GM19239 (cell line): ENCODE measurements around the gene PRKG1.
"Not testable (repeated sequence)": the region's sequence is repeated elsewhere in the genome, so short reads cannot be mapped to it uniquely, and the experiment has no call there.

Source experiments
- DNase-seq: peaks from one replicate; pipeline ENCODE4 v3.0.0; 2011; ENCODE audit warnings: low spot score; ENCODE audit not compliant: insufficient read length
- FAIRE-seq: peaks from 2 replicates; lab custom pipeline; 2011; peaks lifted over from hg19 to GRCh38; lab: Jason Lieb, UNC

The PRKG1 gene

DNA sequence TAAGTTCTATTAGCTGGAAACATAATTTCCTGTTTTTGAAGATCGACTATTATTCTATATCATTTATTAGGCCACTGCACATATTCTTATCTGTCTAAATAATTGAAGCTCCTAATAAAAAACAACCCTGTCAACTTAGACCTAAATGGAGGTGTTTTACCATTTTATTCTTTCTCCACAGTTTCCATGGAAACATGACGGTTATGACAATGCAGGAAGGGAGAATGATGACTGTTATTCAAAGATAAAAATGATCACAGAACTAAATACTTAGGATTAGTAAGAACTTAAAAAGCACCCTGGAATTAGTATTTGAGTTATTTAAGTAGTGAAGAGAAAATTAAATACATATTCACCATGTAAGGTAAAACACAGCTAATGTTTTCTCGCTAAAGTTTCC, 1119.9 kb downstream of the PRKG1 start:
- no peak for DNase-seq

GRCh38 chr10:52194716-52195115, 1120.4 kb downstream of the PRKG1 start:
- no peak for DNase-seq
- FAIRE-seq, result no peak

More for the DNA sequence above, 1119.9 kb downstream of the PRKG1 start:
- no peak for FAIRE-seq

DNA sequence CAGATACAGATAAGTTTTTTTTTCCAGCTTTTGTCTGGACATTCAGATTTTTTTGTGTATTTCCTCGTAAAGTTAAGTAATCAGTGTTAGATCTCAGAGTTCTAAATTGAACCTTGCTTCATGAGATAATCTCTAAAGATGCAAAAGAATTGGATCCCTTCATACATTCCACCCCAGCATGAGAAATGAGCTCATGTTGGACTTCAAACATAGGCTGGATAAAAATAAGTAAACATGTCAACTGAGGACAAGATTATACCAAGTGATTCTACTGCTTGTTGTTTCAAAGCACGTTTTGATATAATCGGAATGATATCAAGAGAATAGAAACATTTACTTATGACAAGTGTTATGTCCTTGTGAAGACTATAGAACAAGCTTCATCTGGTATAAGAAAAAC, 1122.8 kb downstream of the PRKG1 start:
- FAIRE-seq, result no peak
- no peak for DNase-seq

- no peak for FAIRE-seq
- DNase-seq, result no peak
These were observed 1124.3 kb downstream of the PRKG1 start for GRCh38 chr10:52198540-52198939.

DNA sequence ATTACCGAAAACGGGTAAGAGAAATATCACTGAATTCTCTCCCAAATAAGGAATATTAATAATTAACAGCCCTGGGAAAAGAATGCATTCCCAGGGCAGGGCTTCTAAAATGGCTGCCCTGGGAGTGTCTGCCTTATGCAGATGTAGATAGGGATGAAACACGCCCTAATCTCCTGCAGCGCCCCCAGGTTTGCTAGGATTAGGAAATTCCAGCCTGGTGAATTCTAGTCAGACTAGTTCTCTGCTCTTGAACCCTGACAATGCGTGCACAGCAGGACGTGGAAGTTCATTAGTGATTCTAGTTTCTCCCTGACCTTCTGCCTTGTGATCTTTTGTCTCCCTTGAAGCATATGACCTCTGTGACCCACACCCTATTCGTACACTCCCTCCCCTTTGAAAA, 1130.6 kb downstream of the PRKG1 start:
- not testable (repeated sequence) for FAIRE-seq, DNase-seq

DNA sequence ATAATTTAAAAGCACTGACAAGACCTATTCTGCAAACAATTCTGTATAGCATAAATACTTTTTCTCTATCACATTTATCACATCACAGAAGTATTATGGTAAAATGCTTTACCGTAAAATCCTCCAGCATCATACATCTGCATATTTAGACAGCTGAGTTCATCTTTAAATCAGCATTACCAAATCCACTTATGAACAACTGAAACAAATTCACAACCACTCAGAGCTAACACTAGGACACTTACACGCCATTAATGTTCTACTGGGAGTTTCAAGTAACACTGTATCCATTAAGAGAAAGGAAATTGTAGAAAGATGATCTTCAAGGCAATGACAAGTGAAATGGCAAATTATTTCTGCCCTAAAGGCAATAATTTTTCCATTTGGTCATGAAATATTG, 1134.1 kb downstream of the PRKG1 start:
- DNase-seq (no peak), FAIRE-seq (no peak)

- no peak for FAIRE-seq
- DNase-seq, result no peak
These were observed 1135.9 kb downstream of the PRKG1 start for GRCh38 chr10:52210161-52210560.

GRCh38 chr10:52212062-52212461, 1137.8 kb downstream of the PRKG1 start:
- FAIRE-seq (no peak), DNase-seq (no peak)

GRCh38 chr10:52212802-52213201, 1138.5 kb downstream of the PRKG1 start:
- FAIRE-seq (no peak), DNase-seq (no peak)

GRCh38 chr10:52213321-52213752, 1139.0 kb downstream of the PRKG1 start:
- FAIRE-seq (no peak), DNase-seq (no peak)

- DNase-seq (no peak), FAIRE-seq (peak; percentile 94)
These were observed 1141.6 kb downstream of the PRKG1 start for GRCh38 chr10:52215745-52216361.

GRCh38 chr10:52216852-52217251, 1142.6 kb downstream of the PRKG1 start:
- FAIRE-seq, result peak; percentile 49
- no peak for DNase-seq

DNA sequence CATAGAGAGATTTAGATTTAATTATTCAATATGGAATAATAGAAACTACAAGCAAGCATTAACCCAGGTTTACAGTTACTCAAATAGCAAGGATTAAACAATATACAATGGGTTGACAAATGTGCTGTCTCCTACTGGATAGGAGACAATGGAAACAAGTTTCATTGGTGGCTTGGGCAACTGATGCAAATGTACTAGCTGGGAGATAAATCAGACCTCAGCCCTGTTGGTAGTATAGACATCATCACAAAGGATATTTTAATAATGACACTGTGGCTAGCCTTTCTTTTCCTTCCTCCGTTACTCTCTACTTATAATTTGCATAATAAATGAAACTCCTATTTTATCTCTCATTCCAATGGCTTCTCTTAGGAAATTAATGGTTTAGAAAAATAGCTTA, 1143.2 kb downstream of the PRKG1 start:
- FAIRE-seq, result no peak

GRCh38 chr10:52220947-52221346, 1146.7 kb downstream of the PRKG1 start:
- DNase-seq (no peak), FAIRE-seq (no peak)

More for the DNA sequence above, 1143.2 kb downstream of the PRKG1 start:
- DNase-seq, result no peak

GRCh38 chr10:52221923-52222322, 1147.6 kb downstream of the PRKG1 start:
- no peak for FAIRE-seq
- DNase-seq, result no peak

GRCh38 chr10:52226197-52226847, 1152.0 kb downstream of the PRKG1 start:
- no peak for FAIRE-seq
- no peak for DNase-seq

GRCh38 chr10:52228556-52228955, 1154.3 kb downstream of the PRKG1 start:
- DNase-seq (no peak), FAIRE-seq (no peak)

- no peak for DNase-seq
These were observed 1155.1 kb downstream of the PRKG1 start for GRCh38 chr10:52229291-52229931.

GRCh38 chr10:52232561-52233350, 1158.5 kb downstream of the PRKG1 start:
- FAIRE-seq, result peak; percentile 44
- DNase-seq, result no peak

More at GRCh38 chr10:52229291-52229931, 1155.1 kb downstream of the PRKG1 start:
- FAIRE-seq, result no peak

DNA sequence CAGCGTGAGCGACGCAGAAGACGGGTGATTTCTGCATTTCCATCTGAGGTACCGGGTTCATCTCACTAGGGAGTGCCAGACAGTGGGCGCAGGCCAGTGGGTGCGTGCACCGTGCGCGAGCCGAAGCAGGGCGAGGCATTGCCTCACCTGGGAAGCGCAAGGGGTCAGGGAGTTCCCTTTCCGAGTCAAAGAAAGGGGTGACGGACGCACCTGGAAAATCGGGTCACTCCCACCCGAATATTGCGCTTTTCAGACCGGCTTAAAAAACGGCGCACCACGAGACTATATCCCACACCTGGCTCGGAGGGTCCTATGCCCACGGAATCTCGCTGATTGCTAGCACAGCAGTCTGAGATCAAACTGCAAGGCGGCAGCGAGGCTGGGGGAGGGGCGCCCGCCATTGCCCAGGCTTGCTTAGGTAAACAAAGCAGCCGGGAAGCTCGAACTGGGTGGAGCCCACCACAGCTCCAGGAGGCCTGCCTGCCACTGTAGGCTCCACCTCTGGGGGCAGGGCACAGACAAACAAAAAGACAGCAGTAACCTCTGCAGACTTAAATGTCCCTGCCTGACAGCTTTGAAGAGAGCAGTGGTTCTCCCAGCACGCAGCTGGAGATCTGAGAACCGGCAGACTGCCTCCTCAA, 1159.2 kb downstream of the PRKG1 start:
- not testable (repeated sequence) for DNase-seq, FAIRE-seq
